Stimulated activated CD8-positive, alpha-beta memory T cell treated with anti-CD3 and anti-CD28 coated beads, Interleukin-12 subunit alpha, Interleukin-12 subunit beta, amount 100 ng/mL, for 24 hours (primary cell): ENCODE results near the gene CECR2.

Source experiments
- DNase-seq: peaks from one replicate; pipeline ENCODE4 v3.0.0-alpha.2; 2020; ENCODE audit errors: extremely low read depth

Gene CECR2

DNA sequence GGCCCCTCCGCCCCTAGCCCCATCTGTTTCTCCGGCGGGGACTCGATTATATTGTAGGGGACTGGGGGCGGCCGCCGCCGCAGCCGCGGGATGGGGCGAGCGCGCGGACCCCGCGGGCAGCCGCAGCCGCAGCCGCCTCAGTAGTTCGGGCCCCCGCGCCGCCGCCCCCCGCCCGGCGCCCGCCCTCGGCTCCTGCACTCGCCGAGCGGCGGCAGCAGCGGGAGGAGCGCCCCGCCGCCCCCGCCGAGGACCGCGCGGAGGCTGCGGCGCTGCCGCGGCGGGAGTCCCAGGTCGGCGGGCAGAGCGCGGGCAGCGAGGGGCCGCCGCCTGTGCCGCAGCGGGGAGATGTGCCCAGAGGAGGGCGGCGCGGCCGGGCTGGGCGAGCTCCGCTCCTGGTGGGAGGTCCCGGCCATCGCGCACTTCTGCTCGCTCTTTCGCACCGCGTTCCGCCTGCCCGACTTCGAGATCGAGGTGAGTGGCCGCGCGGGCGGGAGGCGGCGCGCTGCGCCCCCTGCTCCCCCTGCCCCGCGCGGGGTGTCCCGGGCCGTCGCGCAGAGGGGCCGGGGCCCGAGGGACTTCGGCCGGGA, at the start of gene CECR2:
Gene CECR2 (plus strand): TSS at position 22 of the 587 bp plus-strand sequence. CDS start 324 bp downstream, at position 346.
- DNase-seq, result no peak

DNA sequence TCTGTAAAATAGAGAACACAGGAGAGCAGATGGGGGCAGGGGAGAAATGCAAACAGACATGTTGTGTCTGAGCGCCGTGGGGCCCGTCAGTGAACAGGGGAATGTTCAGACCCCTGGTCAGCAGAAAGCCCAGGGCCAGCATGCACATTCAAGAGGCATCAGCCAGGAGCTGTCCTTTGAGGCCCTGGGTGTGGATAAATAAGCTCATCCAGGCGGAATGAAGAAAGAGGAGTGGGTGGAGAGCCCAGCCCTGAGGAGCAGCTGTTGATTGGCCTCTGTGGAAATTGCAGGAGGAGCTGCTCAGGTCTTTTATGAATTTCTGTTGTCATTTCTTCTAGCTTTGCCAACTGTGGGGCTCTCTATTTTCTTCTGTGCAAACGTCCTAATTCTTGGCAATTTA, 49.7 kb upstream of the CECR2 start:
- DNase-seq, result no peak

DNA sequence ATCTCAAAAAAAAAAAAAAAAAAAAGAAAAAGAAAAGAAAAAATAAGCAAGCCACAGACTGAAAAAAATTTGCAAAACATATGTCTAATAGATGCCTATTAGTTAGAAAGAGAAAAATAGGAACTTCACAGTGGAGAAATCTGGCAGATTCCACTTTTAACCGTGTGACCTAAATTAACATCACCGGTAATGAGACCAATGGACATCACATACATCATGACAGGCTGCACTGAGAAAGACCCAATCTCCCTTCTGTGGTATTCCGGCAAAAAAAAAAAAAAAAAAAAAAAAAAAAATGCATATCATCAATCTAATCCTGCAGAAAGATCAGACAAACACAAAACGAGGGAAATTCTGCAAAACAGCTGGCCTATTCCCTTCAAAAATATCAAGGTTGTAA, 46.7 kb upstream of the CECR2 start:
- DNase-seq, result no peak

DNA sequence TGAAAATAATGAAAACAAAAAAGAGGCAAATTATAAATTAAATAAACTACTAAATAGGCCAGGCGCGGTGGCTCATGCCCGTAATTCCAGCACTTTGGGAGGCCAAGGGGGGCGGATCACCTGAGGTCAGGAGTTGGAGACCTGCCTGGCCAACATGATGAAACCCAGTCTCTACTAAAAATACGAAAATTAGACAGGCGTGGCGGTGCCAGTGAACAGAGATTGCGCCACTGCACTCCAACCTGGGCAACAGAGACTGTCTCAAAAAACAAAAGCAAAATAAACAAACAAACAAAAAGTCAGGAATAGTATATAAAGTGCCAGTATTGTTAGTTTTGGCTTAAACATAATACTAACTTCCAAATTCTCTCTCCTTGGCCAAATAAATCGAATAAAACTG, 37.6 kb upstream of the CECR2 start:
- DNase-seq, result no peak

DNA sequence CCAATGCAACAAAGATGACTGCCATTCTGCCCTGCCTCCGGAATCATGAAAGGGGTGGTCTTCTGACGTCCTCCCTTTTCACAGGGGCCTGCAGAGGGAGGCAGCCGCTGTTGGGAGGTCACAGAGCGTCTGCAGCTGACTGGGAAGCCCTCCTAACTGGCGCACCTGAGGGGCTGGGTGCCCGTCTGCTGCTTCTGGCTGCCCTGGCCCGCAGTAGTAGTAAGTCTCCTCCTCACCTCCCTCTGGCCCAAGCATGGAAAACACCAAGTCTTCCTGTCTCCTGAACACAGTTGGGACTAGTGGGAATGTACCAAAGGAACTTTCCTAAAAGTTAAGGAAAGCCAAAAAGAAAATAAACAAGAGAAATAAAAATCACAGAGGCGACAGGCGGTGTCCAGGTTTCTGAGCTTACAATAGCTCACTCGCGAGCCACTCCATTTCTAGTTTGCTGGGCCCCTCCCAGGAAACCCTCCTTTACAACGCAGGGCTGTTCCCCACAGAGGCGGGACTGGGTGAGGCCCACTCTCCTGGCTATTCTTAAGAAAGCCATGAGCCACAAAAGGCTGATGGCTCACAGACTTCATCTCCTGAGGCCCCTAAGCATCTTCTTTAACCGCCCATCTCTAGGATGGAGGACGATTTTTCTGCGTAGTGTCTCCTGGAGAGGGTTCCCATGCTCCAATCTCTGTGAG, 37.0 kb upstream of the CECR2 start:
- no peak for DNase-seq

DNA sequence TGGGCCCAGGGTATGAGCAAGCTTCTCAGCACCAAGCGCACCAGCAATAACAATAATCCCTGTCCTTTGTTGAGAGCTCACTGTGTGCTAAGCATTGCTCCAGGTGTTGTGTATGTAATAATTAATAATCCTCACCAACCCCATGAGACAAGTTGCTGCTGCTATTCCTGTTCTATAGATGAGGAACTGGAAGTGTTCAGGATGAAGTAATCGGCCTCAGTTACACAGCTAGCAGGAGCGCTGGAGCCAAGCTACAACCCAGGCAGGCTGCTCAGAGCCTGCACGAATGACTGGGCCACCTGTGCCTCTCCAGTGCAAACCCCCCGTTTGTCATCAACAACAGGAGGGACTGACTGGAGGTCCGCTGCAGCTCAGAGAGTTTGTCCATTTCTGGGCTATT, 35.2 kb upstream of the CECR2 start:
- no peak for DNase-seq

DNA sequence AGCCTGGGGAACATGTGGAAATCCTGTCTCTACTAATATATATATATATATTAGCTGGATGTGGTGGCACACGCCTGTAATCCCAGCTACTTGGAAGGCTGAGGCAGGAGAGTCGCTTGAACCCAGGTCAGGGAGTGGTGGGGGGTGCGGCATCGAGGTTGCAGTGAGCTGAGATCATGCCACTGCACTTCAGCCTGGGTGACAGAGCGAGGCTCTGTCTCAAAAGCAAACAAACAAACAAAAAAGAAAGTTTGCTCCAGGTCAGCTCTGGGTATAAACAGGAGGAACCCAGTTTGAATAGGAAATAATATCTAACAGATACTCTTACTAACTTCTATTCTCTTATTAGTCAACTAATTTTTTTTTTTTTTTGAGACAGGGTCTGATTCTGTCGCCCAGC, 34.3 kb upstream of the CECR2 start:
- no peak for DNase-seq

DNA sequence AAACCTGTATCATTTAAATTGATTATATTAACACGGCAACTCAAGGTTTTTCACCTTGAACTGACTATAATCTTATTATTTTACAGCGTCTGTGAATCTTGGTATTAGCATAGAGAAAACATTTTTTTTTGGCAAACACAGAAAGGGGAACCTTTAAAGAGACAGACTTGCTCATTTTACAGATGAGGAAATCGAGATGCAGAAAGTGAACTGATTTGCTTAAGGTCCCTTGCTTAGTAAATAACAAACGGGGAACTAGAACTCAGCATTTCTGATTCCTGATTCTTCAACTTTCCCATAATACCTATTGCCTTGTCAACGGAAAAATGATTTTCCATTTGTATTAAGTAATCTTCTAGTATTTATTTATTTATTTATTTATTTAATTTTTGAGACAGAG, 33.2 kb upstream of the CECR2 start:
- DNase-seq, result no peak

DNA sequence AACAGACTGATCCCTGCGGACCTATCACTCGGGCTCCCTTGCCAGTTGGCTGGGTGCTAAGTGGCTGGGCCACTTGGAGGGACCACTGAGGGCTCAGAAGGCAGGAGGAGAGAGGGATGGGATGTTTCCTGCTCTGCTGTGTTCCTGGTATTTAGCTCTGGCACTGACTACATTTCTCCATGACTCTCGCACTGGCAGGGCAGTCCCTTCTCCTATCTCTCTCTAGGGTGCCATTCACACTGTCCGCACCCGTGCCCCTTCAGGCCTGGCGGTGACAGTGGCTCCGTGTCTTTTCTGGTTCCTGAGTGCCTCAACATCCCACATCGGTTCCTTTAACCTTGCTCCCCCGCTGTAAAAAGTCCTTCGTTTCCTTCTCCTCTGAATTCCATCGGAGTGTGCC, 31.6 kb upstream of the CECR2 start:
- DNase-seq, result no peak

DNA sequence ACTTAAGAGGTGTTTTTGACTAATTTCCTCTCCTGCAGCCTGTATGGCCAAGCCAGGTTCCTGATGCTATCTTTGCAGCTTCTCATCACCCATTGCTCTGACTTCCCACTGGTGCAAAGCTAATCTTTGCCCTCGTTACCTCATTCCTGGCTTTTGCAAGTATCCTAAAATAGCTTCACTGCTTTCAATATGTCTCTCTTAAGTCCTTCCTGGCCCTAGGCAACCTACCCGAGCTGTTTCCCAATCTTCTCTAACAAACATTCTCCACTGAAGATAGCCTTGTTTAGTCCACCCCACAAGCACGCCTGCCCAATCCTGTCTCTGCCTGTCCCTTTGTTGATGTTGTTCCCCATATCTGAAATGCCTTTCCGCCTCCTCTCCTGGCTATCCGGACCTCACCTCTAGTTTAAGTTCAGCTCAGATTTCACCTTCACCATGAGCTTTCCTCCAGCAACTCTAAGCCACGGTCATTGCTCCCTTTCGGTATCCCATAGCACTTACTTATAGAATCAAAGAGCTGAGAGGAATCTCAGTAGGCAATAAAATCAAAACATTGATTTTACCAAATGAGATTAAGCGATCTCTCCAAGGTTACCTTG, 30.1 kb upstream of the CECR2 start:
- no peak for DNase-seq

DNA sequence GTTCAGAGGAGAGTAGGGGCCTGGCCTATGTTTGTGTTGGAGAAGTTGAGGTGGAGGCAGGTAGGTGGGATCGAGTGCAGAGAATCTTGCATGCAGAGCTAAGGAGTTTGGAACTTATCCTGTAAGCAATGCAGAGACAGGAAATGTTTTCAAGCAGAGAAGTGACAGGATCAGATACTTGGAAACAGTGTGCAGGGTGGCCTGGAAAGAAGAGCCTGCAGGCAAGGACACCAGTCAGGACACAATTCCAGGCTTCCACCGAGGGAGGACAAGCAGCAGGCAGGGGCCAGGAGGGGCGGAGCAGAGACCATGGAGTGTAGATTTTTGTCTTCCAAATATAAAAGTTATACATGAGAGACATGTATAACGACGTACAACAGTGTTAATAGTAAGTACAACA, 26.9 kb upstream of the CECR2 start:
- DNase-seq, result no peak

DNA sequence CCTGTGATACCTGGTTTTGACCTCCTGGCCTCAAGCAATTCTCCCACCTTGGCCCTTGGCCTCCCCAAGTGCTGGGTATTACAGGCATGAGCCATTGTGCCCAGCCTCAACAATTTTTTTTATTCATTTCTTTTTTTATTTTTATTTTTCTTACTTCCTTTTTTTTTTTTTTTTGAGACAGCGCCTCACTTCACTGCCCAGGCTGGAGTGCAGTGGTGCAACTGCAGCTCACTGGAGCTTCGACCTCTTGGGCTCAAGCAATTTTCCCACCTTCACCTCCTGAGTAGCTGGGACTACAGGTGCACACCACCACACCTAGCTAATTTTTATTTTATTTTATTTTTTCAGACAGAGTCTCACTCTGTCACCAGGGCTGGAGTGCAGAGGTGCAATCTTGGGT, 25.5 kb upstream of the CECR2 start:
- DNase-seq, result no peak

DNA sequence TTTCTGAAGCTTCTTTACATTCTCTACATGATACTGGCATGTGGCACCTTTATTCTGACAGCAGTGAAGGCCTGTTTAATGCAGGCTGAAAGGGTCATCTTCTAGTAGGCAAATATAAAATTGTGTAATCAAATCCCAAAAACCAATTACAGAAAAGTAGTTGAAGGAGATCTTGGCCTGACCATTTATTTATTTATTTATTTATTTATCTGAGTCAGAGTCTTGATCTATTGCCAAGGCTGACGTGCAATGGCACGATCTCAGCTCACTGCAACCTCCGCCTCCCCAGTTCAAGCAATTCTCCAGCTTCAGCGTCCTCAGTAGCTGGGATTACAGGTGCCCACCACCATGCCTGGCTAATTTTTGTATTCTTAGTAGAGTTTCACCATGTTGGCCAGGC, 22.7 kb upstream of the CECR2 start:
- no peak for DNase-seq

DNA sequence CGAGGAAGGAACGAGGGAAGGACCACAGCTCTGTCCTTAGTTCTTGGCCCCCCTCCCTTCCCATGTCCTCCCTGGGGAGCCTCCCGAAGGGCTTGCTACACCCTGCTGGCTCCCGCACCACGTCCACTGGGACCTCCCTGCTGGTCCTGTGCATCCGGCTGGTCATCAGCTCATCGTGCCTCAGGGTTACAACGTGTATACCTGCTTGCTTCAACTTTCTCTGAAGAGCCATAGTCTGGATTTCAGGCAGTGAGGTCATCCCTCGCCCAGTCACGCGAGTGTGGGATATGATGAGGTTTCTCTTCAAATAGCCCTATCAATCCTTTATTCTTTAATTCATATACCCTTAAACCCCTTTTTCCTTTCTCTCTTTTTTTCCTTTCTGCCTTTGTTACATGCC, 21.5 kb upstream of the CECR2 start:
- DNase-seq, result no peak

DNA sequence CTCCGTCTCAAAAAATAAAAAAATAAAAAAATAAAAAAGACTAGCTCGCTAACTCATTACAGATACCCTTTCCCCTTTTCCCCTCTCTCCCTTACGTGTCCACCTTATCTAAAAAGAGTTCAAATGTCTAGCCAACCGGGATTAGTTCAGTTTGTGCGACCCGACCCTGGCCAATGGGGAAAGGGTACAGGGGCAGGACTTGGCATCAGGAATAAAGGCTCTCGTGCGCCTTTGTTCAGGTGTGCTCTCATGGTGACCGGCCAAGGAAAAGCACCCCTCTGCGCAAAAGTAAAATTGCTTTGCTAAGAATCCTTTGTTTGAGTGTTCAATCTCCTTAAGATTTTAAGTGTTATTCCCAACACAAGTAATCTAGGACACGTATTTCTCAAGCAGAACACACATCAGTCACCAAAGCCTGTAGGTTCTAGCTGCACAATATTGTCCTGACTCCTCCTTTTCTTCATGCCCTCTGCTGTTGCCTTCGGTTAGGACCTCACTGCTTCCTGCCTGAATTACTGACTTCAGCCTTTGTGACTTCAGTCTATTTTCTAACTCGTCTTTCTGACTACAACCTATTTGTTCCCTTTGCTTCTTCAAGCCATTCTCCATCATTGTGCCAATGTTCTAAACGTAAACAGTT, 20.7 kb upstream of the CECR2 start:
- no peak for DNase-seq

DNA sequence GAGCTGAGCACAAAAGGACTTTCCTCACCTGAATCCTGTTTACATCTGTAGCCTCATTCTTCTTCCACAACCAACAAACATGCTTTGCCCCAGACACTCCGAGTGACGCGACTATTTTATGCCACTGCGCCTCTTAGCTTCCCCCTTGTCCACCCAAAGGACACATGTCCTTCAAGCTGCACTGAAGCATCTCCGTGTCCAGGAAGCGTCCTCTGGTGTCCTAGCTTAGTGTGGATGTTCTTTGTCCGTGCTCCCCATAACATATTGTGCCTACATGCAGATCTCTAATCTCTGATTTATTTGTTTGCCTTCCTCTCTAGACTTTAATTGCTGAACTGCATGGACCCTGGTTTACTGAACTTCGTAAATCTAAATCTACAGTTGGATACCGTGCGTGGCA, 20.1 kb upstream of the CECR2 start:
- DNase-seq, result no peak

DNA sequence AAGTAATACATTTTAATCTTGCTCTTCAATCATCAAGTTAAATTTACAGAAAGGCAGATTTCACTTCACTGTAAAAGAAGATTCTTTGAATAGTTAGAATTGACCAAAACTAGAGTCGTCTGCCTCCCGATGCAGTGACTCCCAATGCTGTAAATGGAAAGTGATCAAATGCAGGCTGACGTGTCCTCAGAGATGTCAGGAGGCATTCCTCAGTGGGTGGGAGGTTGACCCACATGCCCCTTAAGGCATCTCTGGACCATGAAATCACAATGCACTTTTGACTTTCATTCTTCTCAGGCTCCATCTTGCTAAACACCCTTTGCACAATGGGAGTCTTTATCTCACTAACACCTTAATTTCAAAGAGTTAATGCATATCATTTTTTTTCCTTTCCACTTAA, 19.0 kb upstream of the CECR2 start:
- no peak for DNase-seq

DNA sequence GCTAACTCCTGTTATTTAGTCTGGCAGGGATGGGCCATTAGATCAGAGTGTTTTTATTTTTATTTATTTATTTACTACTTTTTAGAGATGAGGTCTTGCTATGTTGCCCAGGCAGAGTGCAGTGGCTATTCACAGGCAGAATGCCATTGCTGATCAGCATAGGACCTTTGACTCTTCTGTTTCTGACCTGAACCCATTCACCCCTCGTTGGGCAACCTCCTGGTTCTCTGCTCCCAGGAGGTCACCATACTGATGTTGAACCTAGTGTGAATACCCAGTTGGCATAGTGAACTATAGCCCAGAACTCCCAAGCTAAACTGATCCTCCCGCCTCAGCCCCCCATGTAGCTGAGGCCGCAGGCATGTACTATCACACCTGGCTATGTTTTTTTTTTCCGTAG, 16.5 kb upstream of the CECR2 start:
- no peak for DNase-seq

DNA sequence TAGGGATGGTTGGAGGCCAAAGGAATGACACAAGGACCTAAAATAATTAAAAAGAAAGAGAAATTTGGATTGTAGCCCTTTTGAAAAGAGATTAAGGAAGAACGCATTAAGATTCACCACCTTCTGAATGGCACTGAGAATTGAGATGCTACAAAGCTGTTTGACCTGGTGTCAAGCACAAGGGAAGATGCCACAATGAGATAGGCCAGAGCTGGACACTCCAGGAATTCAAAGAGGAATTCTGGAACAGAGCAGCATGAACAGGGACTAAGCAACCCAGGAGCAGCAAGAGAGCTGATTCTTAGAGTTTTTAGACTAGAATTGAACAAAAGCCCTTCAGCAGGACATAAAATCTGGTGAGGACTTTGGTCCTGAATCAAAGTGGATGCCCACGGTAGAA, 11.6 kb upstream of the CECR2 start:
- DNase-seq, result no peak

DNA sequence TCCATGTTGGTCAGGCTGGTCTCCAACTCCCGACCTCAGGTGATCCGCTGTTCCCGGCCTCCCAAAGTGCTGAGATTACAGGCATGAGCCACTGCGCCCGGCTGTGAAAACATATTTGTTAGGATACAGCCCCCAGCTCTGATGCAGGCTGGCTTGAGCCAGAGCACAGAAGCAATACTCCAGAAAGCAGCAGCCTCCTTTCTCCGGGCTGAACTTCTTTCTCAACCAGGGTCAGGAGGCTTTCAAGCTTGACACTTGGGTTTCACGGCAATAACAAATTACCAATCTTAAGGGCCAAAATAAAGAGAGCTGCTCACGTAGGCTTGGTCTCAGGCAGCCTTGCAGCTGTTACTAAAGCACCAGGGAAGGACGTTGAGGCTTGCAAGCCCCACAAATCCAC, 10.8 kb upstream of the CECR2 start:
- DNase-seq, result no peak

DNA sequence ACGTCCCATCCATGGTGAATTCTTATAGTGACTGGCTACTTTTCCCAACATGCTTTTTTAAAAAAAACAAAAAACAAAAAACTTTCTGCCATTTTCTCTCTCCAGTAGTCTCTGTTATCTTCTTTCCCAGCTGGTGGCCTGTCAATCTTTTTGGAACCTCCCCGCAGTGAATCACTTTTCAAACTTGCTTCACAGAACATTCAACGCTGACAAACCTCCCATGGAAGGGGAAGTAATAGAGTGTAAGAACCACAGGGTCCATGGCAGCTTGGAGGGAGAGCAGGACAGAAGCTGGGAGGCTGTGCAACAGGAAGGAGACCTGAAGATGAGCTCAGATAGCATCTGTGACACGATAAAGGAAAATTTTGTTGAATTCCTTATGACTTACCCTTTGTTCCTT, 9.8 kb upstream of the CECR2 start:
- no peak for DNase-seq

DNA sequence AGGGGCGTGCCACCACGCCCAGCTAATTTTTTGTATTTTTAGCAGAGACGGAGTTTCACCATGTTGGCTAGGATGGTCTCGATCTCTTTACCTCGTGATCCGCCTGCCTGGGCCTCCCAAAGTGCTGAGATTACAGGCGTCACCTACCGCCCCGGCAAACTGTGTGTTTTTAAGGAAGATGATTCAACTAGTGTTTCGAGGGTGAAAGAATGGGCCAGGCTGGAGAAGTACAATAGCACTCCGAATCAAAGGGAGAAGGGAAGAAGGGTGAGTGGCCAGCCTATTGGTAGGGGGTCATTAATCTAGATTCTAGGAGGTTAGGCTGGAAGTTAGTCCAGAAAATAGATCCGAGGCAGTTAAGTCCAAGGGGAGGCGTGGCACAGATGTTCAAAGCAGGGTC, 2.9 kb upstream of the CECR2 start:
- no peak for DNase-seq

DNA sequence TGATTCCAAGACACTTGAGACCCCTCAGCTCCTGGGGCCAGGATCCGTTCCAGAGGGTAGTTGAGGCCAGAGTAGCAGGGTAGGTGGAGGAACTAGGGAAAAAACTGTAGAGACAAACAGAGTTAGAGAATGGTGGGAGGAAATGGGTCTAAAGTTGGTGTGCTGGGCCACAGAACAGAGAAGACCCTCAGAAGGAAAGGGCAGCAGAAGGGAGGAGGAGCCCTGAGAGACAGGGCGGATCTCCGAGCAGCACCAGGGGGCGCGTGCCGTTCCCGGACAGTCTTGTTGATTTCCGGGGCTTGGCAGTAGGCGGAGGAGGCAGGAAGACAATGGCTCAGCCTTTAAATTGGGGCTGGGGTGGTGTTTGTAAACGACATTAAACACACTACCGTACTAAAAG, 2.4 kb upstream of the CECR2 start:
- DNase-seq, result no peak
